ENCODE data around the gene RABGEF1.

- TF ChIP-seq CTCF (IDR thresholded peaks at IDR 0.05) (no peak), POLR2A (IDR thresholded peaks at IDR 0.05) (no peak)
Measured at GRCh38 chr7:66720561-66720960, 20.0 kb upstream of the RABGEF1 start.

Data from uterus (tissue), 2 donors.